NCI-H2029 treated with DMSO at 0.1 percent for 48 hours (cell line): ENCODE data around the gene SLC2A1.

ENCODE experiments used
- DNase-seq: peaks from one replicate; lab custom pipeline; 2025; lab: John Stamatoyannopoulos, UW

SLC2A1 gene

DNA sequence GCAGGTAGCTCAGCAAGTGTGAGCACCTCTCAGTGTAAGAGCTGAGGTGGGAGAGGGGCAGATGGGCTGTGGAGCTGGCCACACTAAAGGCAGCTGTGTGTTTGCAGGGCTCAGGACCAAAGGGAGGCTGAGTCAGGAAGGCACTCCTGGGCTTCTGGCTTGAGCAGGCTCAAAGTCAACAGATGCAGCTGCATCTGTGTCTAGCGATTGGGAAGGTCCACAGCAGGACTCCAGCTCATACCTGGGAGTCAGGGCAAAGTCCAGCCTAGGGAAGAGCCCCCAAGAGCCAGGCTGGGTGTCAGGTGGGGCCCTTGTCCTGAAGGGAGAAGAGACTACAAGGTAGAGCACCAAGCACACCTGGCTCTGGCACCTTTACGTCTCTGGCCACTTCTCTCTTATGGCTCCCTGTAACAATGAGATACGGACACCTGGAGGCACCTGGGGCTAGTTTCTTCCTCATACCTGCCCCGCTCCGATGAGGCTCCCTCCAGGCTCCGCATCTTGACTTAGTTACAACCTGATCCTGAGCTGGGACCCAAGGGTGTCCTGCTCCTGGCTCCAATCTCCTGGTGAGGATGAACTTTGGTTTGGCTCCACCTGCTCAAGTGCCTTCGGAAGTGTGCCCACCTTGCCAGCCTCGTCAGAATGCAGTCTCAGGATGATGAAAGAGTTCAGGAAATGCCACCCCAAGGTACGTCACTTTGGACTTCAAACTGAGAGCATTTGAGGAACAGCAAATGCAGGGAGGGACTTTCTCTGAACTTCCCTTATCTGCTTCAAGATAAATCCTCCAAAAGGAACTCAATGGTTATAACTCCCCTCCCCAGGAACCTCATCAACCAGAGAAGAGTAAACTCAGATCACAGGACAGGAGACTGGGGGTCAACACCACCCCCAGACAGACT is 21.5 kb upstream of the SLC2A1 start:
- no peak for DNase-seq

DNA sequence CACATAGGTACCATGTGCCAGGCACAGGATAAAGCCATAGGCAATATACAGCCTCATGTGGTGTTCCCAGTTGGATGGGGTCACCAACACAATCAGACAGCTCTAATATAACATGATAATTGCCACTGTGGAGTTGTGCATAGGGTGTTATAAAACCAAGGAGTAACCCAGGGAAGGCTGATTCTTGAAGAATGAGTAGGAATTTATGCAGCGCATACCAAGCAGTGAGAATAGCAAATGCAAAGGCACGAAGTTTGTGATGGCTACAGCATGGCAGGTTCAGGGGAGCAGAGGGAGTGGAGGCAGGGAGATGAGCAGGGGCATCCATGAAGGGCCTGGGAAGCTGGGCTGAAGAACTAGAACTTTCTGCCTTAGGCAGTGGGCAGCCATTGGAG is 20.4 kb upstream of the SLC2A1 start:
- DNase-seq, result no peak

- DNase-seq, result no peak
Measured at GRCh38 chr1:42978317-42979035, 19.8 kb upstream of the SLC2A1 start.

DNA sequence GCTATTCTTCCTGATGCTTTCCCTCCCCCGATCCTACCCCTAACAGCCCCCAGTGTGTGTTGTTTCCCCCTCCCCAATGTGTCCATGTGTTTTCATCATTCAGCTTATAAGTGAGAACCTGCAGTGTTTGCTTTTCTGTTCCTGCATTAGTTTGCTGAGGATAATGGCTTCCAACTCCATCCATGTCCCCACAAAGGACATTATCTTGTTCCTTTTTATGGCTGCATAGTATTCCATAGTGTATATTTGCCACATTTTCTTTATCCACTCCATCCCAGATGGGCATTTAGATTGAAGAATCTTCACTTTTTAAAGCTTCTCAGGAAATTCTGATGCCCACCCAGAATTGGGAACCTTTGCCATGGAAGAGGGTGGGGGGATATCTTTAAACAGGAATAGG is 19.0 kb upstream of the SLC2A1 start:
- DNase-seq, result no peak

DNA sequence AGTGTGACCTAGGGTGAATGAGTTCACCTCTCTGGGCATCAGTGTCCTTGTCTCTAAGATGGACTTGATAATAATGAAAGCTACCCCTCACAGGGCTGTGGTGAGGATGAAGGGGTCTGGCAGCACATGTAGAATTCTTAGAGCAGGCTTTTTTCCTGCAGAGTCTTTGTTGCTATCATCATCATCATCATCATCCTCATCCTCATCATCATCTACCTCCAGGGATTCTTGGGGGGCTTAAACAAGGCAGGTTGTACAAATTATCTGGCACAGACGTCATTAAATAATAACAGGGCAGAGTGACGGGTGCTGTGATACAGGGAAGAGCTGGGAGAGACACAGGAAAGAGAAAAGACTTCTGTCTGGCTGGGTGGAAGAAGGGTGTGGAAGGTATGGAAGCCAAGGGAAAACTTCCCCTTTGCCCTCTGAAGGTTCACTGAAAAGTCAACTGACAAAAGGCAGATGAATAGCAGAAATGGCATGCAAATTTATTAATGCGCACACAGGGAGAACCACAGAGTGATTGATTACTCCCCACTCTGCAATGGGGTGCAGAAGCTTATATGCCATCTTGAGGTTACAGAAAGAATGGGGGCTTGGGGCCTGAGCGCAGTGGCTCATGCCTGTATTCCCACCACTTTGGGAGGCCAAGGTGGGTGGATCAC is 17.0 kb upstream of the SLC2A1 start:
- DNase-seq, result no peak

GRCh38 chr1:42974767-42975437 is 16.2 kb upstream of the SLC2A1 start:
- DNase-seq, result no peak

DNA sequence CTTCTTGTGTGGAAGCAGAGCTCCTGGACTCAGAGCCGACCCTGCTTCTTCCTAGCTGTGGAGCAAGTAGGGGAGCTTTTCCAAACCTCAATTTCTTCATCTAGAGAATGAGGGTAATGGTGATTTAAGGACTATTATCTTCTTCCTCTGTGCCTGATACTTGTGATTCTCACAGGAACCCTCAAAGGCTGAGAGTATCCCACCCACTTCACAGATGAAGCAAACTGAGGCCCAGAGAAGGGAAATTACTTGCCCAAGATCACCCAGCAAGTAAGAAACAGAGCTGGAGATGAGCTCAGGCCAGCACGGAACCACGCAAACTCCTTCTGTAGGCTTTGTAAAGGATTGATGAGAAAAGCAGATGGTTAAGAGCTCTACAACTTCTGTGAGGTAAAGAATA is 15.1 kb upstream of the SLC2A1 start:
- no peak for DNase-seq

- DNase-seq, result no peak
Measured at GRCh38 chr1:42973286-42973685, 14.6 kb upstream of the SLC2A1 start.

GRCh38 chr1:42971841-42972291 is 13.2 kb upstream of the SLC2A1 start:
- no peak for DNase-seq

DNA sequence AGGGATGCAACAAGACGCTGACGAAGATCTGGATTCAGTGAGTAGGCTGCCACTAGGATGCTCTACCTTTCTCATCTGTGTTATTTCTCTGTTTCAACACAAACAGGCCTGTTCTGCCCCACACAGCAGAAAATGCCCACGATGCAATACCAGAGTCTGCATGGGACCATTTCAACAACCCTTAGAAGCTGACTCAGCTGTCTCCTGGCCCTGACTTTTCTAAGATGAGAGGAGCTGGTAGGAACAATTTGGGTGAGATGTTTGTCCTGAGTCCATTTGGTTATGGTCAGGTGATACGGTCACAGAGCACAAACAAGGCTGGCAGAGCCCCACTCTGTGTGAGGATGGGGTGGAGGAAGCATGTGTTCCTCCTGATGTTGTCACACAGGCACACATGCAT is 11.5 kb upstream of the SLC2A1 start:
- no peak for DNase-seq

DNA sequence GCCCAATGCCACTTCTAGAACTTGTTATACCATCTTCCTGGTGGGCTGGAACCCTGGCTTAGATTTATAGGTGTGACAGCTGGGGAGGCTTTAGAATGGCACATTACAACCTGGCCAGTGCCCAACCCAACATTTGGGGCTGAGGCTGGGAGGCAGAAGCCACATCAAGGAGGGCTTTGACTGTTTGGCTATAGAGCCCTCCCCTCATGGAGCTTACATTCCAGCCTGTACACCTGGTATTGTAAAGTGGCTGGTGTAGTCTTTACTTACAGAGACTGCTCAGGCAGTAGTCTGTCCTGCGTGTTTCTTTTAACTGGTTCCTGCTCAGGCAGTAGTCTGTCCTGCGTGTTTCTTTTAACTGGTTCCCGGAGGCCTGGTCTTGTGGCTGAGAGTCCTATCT is 10.0 kb upstream of the SLC2A1 start:
- no peak for DNase-seq

GRCh38 chr1:42966688-42967612 is 8.3 kb upstream of the SLC2A1 start:
- DNase-seq, result peak; percentile 85

- no peak for DNase-seq
Measured at GRCh38 chr1:42965378-42965777, 6.7 kb upstream of the SLC2A1 start.

- no peak for DNase-seq
Measured at GRCh38 chr1:42964044-42964812, 5.6 kb upstream of the SLC2A1 start.

- no peak for DNase-seq
Measured at GRCh38 chr1:42963378-42964043, 4.8 kb upstream of the SLC2A1 start.

DNA sequence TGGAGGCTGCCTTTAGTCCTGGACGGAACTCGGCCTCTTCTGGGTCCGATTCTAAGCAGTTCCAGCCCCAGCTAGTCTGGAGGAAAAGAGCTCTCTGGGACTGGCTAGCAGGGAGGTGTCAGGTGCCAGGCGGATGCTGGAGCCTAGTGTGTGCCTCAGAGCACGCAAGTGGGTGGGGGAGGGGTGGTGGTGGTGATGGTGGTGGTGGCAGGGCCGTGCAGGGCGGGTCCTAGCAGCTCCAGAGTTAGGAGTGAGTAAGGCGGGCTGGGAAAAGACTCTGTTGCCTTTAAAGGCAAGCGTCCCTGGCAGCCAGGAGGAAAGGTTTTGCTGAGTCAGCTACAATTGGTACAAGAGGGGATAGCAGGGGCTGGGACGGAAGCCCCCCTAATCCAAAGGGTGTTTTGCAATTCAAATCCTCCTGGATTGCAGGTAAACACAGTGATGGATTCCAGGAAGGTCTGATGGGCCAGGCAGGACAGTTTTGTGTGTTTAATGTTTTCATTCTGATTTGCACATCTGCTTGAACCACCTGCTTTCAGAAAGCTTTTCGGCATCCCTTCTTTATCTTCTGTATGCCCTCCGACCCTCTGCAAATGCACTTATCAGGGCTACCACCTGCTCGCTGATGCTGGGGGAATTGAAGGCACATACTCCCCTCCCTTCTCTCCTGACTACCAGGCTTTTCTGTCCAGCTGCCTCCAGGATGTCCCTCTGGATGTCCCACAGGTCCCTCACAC is 4.1 kb upstream of the SLC2A1 start:
- peak; percentile 91 for DNase-seq

- DNase-seq, result no peak
Measured at GRCh38 chr1:42961312-42962091, 2.8 kb upstream of the SLC2A1 start.
